ENCODE results near the gene RUSF1.
A peak's percentile ranks its signal among the peaks of the same experiment; 100 is the strongest.

Gene RUSF1

GRCh38 chr16:31467858-31468257 lies 40.3 kb downstream of the RUSF1 start:
- TF ChIP-seq CTCF (IDR thresholded peaks at IDR 0.05; ENCODE audit: low read length, missing control alignments), result no peak
- no peak overlapping the region for H3K4me3 ChIP-seq (replicated peaks; ENCODE audit: low read depth, low read length)
- no peak for DNase-seq (ENCODE audit: low read depth)

- TF ChIP-seq CTCF (IDR thresholded peaks at IDR 0.05; ENCODE audit: low read length, missing control alignments), result no peak
- peak; percentile 45 for DNase-seq (ENCODE audit: low read depth)
- no peak overlapping the region for H3K4me3 ChIP-seq (replicated peaks; ENCODE audit: low read depth, low read length)
These were observed 40.9 kb downstream of the RUSF1 start for GRCh38 chr16:31467151-31467773.

GRCh38 chr16:31466381-31466841 lies 41.8 kb downstream of the RUSF1 start:
- no peak for DNase-seq (ENCODE audit: low read depth)
- TF ChIP-seq CTCF (IDR thresholded peaks at IDR 0.05; ENCODE audit: low read length, missing control alignments), result no peak
- no peak overlapping the region for H3K4me3 ChIP-seq (replicated peaks; ENCODE audit: low read depth, low read length)

- H3K4me3 ChIP-seq (replicated peaks; ENCODE audit: low read depth, low read length), result no peak overlapping the region
- no peak for TF ChIP-seq CTCF (IDR thresholded peaks at IDR 0.05; ENCODE audit: low read length, missing control alignments)
These were observed 42.3 kb downstream of the RUSF1 start for GRCh38 chr16:31465788-31466370.

GRCh38 chr16:31464781-31465260 lies 43.4 kb downstream of the RUSF1 start:
- no peak for TF ChIP-seq CTCF (IDR thresholded peaks at IDR 0.05; ENCODE audit: low read length, missing control alignments)
- no peak for DNase-seq (ENCODE audit: low read depth)
- H3K4me3 ChIP-seq (replicated peaks; ENCODE audit: low read depth, low read length), result no peak overlapping the region

More at GRCh38 chr16:31465788-31466370, 42.3 kb downstream of the RUSF1 start:
- DNase-seq (ENCODE audit: low read depth), result no peak

- H3K4me3 ChIP-seq (replicated peaks; ENCODE audit: low read depth, low read length), result no peak overlapping the region
- TF ChIP-seq CTCF (IDR thresholded peaks at IDR 0.05; ENCODE audit: low read length, missing control alignments), result no peak
- no peak for DNase-seq (ENCODE audit: low read depth)
These were observed 43.8 kb downstream of the RUSF1 start for GRCh38 chr16:31464348-31464769.
